ENCODE results near the gene CPED1.
"Not testable (repeated sequence)": the region's sequence is repeated elsewhere in the genome, so short reads cannot be mapped to it uniquely, and the experiment has no call there.

Gene CPED1

DNA sequence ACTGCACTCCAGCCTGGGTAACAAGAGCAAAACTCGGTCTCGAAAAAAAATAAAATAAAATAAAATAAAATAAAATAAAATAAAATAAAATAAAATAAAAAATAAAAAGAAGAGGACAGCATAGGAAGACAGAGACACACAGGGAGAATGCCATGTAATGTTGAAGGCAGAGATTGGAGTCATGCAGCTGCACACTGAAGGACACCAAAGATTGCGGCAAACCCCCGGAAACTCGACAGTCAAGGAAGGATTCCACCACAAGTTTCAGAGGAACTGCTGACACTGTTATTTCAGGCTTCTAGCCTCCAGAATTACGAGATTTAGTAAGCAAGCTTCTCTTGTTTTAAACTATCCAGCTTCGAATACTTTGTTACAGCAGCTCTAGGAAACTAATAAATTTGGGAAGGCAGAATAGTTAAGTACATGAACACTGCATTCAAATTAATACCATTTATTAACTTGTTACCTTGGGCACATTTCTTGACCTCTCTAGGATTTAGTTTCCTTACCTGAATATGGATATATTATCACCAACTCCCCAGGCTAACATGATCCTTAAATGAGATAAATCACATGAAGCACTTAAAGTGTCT lies 9.5 kb downstream of the CPED1 start:
- no peak for DNase-seq

DNA sequence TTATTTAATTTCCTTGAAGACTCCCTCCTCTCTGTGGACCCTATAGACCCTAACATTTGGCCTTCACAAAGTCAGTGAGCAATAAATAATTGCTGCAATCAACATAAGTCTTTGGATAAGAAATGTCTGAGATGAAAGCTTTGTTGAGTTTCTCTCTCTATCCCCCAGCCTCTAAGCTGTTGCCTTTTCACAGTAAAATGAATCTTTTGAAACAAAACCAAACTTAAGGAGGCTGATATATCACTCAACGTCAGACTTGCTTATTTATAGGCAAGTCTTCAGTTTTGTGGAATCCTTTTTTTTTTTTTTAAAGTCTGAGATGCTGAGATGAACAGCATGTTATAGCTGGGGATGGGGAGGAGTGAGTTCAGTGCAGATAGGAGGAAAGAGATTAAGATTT lies 10.0 kb downstream of the CPED1 start:
- DNase-seq, result no peak

DNA sequence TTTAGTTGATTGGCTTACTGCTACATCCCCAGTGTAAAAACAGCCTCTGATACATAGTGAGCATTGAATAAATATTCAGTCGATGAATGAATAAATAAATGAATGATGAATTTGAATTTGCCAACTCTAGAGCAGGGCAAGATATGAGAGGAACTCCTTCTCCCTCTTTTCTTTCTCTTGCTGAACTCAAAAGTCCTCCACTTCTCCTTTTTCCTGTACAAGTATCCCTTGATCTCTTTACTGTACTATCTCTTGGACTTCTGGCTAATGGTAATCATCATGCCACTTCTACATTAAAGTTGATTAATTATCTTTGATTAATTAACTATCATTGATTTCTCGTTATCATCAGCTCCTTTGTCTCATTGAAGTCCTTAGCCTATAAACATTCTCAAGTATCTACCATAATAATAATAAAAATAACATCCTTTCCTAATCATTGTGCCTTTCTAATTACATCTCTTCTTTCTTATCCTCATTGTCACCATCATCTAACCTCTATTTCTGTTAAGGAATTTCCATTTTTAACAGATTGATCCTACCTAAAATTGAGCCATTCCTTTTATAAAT lies 10.6 kb downstream of the CPED1 start:
- DNase-seq, result no peak

DNA sequence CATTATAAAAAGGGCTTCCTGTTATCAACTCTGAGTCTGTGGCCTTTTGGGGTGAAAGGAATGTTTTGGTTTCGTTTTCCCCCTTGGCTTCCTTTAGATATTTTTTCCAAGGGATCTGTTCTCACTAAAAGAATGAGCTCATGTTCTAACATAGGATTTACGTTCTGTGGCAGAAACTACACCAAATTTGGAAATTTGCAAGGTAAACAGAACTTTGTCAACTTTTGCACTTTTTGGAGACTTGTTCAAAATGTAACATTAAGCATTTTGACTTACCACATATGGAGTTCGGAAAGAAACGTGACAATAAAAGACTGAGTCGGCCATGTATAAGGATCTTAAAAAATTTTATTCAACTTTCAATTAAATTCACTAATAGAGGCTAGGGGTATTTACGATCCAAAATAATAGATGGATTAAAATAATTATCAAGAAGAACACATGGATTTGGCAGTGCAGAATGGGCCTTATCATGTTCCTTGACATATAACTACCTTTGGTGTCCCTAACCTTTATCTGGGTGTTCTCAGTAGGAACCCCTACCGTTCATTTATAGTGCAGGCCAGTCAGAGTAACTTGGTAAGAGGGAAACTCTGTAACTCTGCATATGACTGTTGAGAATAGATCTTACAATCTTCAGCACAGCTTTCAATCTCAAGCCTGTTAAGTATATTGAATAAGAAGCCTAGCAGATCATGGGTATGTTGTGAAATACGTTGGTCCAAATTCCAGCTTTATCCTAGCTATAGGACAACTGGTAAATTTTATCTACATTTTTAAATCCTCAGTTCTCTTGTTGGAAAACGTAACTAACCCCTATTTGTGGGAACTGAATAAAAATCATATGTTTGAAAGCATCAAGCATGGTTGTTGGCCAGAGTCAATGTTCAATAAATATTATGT lies 11.8 kb downstream of the CPED1 start:
- DNase-seq, result no peak

DNA sequence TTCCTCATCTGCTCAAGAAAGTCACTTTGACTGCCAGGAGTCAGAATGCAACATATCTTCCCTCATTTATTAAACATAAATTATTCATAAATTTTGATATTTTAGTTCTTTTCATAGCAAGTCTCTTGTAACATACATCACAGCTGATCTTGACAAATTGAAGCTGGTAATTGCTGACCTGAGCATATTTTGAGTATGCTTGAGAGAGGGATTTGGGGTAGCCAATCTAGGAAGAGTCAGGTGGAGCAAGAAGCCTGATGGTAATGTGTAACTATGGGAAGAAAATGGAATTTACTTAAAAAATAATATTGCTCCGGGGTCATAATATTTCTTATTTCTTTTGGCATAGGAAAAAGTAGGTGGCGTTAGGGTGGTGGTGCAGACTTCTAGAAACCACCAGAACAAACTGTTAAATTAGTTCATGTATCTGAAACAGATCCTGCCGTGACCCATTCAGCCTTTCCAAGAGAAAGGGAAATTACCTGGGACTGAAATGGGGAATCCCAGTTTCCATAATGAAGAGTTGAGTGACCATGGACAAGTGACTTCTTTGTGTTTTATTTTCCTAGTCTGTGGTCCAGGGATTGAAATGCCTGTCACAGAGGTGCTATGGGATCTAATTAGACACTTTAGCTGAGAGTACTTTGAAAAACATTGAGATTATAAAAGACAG lies 12.9 kb downstream of the CPED1 start:
- DNase-seq, result no peak

DNA sequence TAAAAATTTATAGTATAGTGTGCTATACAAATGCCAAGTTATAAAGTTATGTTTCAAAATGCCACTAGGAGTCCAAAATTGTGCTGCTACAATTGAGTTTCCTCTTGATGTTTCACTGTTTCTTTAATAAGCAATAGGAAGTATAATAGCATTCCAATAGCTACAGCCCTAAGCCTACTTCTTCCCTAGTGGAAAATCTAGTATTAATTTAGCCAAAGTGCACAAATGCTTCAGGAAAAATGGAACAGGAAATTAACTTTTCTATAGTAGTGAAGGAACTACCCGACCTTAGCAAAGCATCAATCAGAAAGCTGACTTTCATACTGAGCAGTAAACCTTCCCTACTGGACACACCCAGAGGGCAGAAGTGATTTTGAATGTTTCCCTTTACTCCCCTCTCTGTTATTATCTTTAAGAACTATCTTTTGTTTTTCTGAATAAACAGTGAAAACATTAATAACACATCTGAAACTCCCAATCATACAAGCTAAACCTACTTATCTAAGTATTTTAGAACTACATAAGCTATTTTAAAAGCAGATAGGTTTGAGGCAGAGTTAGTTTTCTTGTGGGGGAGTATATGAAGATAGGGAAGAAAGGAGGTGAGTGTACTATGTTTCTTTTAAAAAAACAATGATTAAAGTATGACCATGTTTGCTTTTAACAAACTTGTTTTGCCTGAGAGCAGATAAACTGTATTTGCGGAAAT lies 13.7 kb downstream of the CPED1 start:
- no peak for DNase-seq

DNA sequence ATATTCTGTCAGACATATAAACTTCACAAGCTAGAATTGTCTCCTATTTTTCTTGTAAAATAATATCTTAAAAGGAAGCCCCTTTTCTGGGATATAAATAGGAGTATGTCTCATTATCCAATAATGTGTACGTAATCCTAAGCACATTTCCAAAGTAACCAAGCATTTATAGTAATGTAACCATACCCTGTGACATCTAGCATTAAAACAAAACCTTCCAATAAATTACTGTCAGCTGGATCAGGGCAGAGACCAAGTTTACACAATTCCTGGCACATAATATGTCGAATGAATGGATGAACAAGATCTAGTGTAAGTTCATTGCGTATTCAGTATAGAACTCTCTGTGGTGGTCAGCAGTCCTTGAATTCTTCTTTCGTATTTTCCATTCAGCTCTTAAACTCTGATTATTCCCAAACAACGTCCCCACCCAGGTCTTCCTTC lies 14.3 kb downstream of the CPED1 start:
- DNase-seq, result no peak

DNA sequence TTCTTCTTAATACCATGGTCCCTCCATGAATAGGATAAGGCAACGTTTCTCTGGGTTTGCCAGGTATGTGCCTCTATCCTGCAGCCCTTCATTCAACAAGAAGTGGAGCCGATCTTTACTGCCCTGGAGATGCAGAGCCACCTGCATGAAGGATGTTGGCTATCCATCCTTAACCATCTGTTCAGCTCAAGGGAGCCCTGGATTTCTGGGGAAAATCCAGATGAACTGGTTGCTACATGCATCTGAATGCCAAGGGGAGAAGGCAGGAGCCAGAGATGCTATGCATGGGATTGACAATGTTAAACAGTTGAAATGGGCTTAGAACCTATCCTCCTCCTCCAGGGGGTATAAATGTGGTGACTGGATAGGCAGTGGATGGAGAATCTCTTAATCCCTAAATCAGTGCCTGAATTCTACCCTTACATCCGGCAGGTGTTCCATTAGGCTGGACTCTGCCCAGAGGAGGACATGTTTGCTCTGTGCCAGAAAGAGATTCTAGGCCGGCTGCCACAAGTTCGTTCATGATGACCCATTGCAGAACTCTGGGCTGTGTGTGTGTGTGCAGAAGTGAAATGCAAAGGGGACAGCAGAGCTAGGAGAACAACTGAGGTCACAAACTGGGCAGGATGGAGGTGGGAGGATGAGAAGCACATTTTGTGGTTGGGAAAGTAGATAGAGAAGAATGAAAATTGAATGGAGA lies 15.6 kb downstream of the CPED1 start:
- DNase-seq, result no peak

DNA sequence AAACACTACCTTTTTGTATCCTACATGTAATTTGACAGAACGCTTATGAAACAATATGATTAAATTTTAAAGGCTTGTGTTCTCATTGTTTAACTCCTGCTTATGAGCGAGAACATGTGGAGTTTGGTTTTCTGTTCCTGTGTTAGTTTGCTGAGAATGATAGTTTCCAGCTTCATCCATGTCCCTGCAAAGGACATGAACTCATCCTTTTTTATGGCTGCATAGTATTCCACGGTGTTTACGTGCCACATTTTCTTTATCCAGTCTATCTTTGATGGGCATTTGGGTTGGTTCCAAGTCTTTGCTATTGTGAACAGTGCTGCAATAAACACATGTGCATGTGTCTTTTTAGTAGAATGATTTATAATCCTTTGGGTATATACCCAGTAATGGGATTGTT lies 16.5 kb downstream of the CPED1 start:
- DNase-seq, result not testable (repeated sequence)

DNA sequence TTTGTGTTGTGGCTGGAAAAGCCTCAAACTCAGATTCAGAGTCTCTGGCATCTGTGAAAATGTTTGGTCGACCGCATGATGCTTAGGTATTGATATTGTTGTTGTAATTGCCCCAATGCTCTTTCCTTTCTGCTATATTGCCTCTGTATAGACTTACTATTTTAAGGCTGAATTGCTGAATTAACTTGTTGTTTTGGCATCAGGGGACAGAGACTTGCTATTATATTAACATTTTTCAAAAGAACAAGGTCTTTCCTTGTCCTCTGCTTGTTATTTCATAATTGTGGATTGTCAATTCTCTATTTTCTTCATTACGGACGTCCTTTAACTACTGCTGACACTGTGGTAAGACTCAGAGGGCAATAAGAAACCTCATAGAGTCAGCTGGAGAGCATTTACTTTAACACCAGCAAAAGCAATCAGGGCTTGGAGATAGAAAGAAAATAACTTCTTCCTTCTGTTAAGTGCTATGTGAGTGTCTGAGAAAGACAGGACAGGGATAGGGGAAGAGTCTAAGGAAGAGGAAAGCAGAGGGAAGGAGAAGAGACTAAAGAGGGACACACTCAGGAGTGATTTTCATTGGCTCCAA lies 17.6 kb downstream of the CPED1 start:
- no peak for DNase-seq

DNA sequence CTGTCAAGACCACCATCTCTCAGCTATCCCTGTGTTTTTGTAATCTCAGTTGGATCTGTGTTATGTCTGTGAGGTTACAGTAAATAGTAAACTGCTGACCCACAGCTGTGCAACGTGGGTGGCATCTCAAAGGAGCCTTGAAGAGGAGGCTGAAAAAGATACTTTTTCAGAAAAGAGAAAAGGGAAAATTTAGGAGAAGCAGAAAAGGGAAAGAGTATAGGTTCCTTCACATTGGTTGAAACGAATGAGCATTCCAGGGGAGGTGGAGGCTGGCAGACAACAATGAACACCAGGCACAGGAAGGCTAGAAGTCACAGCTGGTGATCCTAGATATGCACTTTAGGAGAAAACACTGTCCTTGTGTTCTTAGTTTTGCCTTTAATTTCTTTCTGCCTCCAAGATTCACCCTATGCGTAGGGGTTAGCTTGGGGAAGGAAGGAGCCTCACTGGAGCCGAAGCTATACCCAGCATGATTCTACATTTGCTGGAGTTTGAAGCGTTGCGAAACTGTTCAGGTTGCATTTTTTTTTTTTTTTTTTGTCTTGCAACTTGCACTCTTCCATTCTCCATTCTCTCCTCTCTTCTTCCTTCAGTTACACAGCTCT lies 18.3 kb downstream of the CPED1 start:
- no peak for DNase-seq

DNA sequence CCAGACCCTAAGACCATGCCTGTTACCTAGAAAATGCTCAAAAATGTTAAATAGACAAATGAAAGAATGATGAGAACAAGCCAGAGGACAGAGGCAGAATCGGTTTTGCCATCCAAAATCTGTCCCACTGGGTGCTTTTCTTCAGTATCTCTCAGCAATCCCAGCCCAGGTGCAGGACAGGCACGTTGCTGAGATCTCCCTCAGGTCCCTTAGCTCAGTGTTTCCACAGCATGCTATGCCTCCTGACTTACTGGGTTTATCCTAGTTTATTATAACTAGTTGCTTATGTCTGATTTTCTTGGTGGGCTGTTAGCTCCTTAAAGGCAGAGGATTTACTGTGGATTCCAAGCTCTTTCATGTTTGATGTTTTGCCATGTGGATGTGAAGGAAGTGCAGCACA lies 20.3 kb downstream of the CPED1 start:
- DNase-seq, result no peak

DNA sequence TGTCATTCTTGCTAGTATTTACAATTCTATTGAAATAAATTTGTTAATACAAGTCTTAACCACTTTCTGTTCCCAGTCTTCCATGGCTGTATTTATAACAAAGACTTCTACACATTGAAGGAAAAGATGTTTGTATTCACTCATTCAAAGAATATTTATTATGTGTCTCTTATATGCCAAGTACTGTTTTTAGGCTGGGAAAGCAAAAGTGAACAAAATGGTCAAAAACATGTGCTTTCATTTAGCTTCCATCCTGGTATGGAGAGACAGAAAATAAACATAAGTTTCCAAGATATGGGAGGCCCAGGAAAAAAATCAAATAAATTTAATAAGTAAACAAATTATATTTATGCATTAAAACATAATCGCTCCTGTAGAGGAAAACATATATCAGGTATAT lies 22.9 kb downstream of the CPED1 start:
- DNase-seq, result no peak

DNA sequence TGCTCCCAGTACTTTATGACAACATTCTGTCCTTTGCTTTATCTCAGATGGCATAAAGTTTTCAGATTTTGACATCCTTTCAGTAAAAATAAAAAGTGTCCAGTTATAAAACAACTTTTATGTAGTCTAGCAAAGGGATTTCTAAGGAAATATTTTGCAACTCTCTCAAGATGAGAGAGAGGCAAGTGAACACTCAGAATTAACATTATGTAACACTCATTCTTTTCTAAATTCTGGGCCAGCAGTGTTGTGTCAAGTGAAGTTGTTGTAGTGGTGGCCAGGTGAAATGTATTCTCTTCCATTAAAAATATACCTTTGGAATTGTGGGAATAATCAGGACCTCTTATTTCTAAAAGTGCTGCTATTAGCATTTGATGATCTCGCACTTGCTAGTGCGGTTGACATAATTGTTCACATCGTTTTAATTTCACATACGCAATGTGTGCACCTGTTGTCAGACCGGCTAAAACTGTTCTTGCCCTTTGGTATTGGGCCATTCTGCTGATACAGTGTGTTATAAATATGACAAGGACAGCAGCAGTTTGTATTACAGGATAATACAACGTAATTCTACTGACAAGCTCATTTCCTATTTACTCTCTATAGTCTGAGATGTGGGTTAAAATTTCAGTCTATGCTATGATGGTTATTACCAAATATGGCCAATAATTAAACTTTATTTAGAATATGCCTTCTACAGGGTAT lies 23.8 kb downstream of the CPED1 start:
- no peak for DNase-seq

DNA sequence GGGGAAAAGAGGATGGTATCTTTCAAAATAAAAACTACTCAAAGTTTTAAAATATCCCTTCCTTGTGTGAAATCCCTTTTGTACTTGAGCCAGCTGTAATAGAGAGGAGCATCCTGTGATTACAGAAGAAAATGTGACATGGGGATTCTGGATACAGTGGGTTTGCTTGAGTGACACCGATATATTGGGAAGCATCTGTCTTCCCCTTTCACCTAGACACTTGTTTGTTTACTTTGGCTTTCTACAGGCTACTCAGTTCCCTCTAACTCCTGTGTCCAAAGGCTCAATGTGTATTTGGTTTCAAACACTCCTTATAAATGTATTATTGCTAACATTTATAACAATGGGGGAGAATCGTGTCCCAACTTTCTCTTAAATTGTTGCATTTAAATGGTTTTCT lies 24.4 kb downstream of the CPED1 start:
- DNase-seq, result no peak

DNA sequence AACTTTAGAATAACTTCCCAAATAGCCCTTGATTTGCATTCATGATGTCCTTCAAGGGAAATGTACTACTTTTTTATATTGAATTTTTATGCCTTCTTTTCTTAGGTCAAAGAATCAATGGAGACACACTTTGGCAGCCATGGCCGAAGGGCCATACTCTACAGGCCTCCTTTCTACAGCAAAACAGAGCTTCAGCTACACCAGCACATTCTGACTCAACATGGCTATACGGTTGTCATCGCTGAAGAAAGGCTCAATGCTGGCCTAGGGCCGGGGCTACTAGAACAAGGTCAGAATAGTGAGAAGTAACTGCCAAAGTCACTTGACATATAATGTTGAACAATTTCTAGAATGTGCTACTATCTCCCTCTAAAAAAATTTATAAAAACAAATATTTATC lies 27.0 kb downstream of the CPED1 start:
- no peak for DNase-seq

DNA sequence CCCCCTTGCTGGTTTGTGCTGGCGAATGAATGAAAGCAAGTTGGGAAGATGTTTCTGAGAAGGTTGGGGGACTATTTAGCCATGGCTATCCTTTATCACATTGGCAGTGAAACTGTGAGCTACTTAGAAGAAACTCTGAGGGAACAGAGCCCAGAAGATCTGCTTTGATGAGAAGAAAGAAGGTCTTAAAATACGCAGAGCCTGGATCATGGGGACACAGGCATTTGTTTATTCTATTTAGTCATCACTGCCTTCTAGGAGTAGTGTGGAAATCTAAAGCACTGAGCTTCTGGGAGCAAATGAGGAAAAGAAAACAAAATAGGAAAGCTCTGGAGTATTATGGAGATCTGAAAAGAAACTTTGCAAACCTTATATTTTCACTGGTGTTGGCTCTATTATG lies 28.5 kb downstream of the CPED1 start:
- no peak for DNase-seq

DNA sequence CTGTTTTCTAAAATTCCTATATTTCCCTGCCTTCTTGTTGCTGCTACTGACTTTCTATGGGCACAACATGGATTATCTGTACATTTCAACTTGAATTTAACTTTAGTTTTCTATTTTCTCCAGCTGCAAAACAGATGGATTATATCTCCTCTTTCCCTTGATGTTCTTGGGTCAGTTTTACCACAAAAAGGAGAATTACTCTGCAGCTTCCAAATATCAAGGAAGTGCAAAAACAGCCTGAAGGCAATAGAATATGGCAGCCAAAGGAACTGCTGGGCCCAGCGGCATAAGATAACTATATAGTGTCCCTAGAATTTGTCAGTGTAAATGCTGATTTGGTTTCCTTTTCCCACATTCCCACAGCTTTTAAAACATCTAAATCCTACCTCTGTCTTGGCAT lies 29.1 kb downstream of the CPED1 start:
- no peak for DNase-seq

DNA sequence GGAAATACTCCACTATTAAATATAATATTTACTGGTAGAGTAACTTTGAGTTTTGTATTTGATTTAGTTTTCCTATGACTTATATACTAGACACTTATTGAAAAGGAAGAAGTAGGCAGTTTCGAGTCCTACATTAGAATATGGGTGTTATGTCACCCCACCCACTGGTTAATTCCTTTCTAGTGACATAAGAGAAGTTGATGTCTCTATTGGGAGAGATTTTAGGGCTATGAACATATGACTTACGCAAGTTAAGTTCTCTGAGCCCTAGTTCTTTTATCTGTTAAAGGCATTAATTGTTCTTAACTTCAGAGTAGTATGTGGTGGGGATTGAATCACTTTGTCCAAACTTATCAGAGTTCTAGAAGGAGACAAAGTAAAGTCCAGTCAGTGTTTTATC lies 30.5 kb downstream of the CPED1 start:
- DNase-seq, result no peak

DNA sequence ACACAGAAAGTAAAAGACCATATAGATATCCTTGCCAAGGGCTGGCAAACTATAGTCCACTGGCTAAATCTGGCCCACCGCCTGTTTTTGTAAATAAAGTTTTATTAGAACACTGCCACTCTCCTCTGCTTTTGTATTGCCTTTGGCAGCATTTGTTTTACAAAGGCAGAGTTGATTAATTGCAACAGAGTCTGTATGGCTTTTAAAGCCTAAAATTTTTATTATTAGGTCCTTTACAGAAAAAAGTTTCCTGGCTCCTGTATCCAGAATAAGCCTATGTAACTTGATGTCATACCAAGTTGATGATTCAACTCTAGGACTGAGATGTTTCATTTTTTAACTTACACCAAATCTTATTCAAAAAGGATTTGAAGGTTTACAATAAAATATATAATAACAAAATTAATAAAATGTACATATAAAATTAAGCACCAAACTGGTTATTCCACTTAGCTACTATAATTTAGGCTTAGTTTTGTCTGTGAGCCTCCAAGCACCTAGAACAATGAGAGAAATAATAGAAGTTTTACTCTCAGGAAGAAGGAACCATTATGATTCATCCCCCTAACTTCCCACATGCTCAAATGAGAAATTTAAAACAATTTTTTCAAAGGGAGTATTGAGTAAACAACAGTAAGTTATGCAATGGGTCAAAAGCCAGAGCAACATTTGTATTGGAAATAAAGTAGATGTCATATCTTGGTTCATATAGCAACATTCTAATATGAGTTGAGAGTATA lies 31.9 kb downstream of the CPED1 start:
- DNase-seq, result no peak
